ENCODE data around the gene PDE12. TPM values are rescaled to one million over a fixed set of nuclear protein-coding genes. Genes with fewer than 3 reads are reported as not detected.

PDE12 gene
- total and polyA plus RNA-seq, 2 of the 13 experiments (the other 11 are each of a cell fraction or from before 2014, with no cell fraction given) = 9.0 to 17.8 TPM

- TF ChIP-seq NAIF1 (CRISPR knock-in tag; IDR thresholded peaks at IDR 0.05; ENCODE audit: borderline replicate concordance) = 0 out of 2 replicates have a peak, but pooled peaks have one; percentile 4
- TF ChIP-seq SMAD9 (CRISPR knock-in tag; IDR thresholded peaks at IDR 0.05) = no peak
- TF ChIP-seq TAF1 (CRISPR knock-in tag; IDR thresholded peaks at IDR 0.05) = no peak; the same call in 1 of the 2 replicates
- TF ChIP-seq KDM5B (CRISPR knock-in tag; IDR thresholded peaks at IDR 0.05; ENCODE audit: borderline replicate concordance) = peak; percentile 60; the same call in 1 of the 2 replicates
- no peak for TF ChIP-seq ZNF124 (CRISPR knock-in tag; IDR thresholded peaks at IDR 0.05)
- TF ChIP-seq RAD51 (IDR thresholded peaks at IDR 0.05; ENCODE audit: borderline replicate concordance) = no peak
- no peak for TF ChIP-seq ZNF777 (CRISPR knock-in tag; IDR thresholded peaks at IDR 0.05)
- TF ChIP-seq FOXP4 (CRISPR knock-in tag; IDR thresholded peaks at IDR 0.05) = 0 out of 2 replicates have a peak, but pooled peaks have one; percentile 11
- TF ChIP-seq MED1 (CRISPR knock-in tag; IDR thresholded peaks at IDR 0.05) = peak; percentile 19; the same call in 1 of the 2 replicates
- TF ChIP-seq HNF4G (IDR thresholded peaks at IDR 0.05; ENCODE audit: borderline replicate concordance, low read depth, low read length) = no peak
- no peak for TF ChIP-seq HNF4G (CRISPR knock-in tag; IDR thresholded peaks at IDR 0.05; ENCODE audit: borderline replicate concordance, low read depth)
- TF ChIP-seq ZBTB44 (CRISPR knock-in tag; IDR thresholded peaks at IDR 0.05) = no peak
- TF ChIP-seq TBX3 (IDR thresholded peaks at IDR 0.05; ENCODE audit: borderline replicate concordance) = no peak
- no peak for TF ChIP-seq TSC22D2 (CRISPR knock-in tag; IDR thresholded peaks at IDR 0.05; ENCODE audit: borderline replicate concordance)
- no peak for TF ChIP-seq ZNF101 (CRISPR knock-in tag; IDR thresholded peaks at IDR 0.05; ENCODE audit: borderline replicate concordance, low read depth)
- TF ChIP-seq ZNF607 (CRISPR knock-in tag; IDR thresholded peaks at IDR 0.05; ENCODE audit: borderline replicate concordance) = no peak
- TF ChIP-seq, protein P1, sequence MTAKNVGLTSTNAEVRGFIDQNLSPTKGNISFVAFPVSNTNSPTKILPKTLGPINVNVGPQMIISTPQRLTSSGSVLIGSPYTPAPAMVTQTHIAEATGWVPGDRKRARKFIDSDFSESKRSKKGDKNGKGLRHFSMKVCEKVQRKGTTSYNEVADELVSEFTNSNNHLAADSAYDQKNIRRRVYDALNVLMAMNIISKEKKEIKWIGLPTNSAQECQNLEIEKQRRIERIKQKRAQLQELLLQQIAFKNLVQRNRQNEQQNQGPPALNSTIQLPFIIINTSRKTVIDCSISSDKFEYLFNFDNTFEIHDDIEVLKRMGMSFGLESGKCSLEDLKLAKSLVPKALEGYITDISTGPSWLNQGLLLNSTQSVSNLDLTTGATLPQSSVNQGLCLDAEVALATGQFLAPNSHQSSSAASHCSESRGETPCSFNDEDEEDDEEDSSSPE (CRISPR knock-in tag; IDR thresholded peaks at IDR 0.05) = no peak
- TF ChIP-seq TARDBP (CRISPR knock-in tag; IDR thresholded peaks at IDR 0.05) = no peak
- no peak for TF ChIP-seq ZNF501 (CRISPR knock-in tag; IDR thresholded peaks at IDR 0.05)
- no peak for TF ChIP-seq ZNF660 (CRISPR knock-in tag; IDR thresholded peaks at IDR 0.05; ENCODE audit: borderline replicate concordance, low read depth)
- TF ChIP-seq STAG1 (CRISPR knock-in tag; IDR thresholded peaks at IDR 0.05) = no peak
- TF ChIP-seq CCDC6 (CRISPR knock-in tag; IDR thresholded peaks at IDR 0.05) = peak; percentile 85; the same call in 1 of the 2 replicates
- TF ChIP-seq ELF1 (CRISPR knock-in tag; IDR thresholded peaks at IDR 0.05) = 0 out of 2 replicates have a peak, but pooled peaks have one; percentile 42
- no peak for TF ChIP-seq ZNF883 (CRISPR knock-in tag; IDR thresholded peaks at IDR 0.05; ENCODE audit: not compliant biosample characterization)
- TF ChIP-seq THYN1 (CRISPR knock-in tag; IDR thresholded peaks at IDR 0.05; ENCODE audit: borderline replicate concordance, low read depth) = no peak
- TF ChIP-seq ETV6 (CRISPR knock-in tag; conservative IDR thresholded peaks at IDR 0.05) = no peak
- no peak for TF ChIP-seq WIZ (CRISPR knock-in tag; IDR thresholded peaks at IDR 0.05)
- no peak for TF ChIP-seq ZNF367 (CRISPR knock-in tag; IDR thresholded peaks at IDR 0.05; ENCODE audit: borderline replicate concordance)
These were observed 40.5 kb downstream of the PDE12 start (continued) for GRCh38 chr3:57596495-57597126.

Data from HepG2 (cell line).